ENCODE data around the gene ZBTB7B.
A peak's percentile ranks its signal among the peaks of the same experiment; 100 is the strongest.

Gene ZBTB7B

GRCh38 chr1:155037851-155038441 lies 35.3 kb downstream of the ZBTB7B start:
- ChIA-PET CTCF (interaction anchor here (0.8 to 7.4 kb wide), 8 partner anchors 11 to 47 kb away, joined by 3 to 38 read pairs (median 4); partner anchors contain the start of gene ADAM15), POLR2A (interaction anchor here (0.7 to 0.8 kb wide), 2 partner anchors 412 to 479 kb away, joined by 4 to 7 read pairs; no protein-coding TSS in a partner anchor)
- no peaks in the 10 kb centered on the region for H3K4me1 ChIP-seq (ENCODE audit: control insufficient read depth, insufficient read depth, low read length)
- H3K4me3 ChIP-seq (ENCODE audit: low read depth, low read length), result no peak overlapping the region
- H3K27ac ChIP-seq (ENCODE audit: extremely low read depth, low read depth, low read length), result no peak overlapping the region
- H3K9me3 ChIP-seq (ENCODE audit: control insufficient read depth, insufficient read depth, low read depth, low read length), result no peaks in the 10 kb centered on the region
- TF ChIP-seq ZNF121 (tag by site-specific recombination; IDR thresholded peaks at IDR 0.05), result no peak
- no peak for TF ChIP-seq GLIS1 (tag by site-specific recombination; IDR thresholded peaks at IDR 0.05)
- TF ChIP-seq ZNF37A (tag by site-specific recombination; IDR thresholded peaks at IDR 0.05), result no peak
- TF ChIP-seq ZNF654 (tag by site-specific recombination; IDR thresholded peaks at IDR 0.05; ENCODE audit: low read depth), result no peak
- no peak for TF ChIP-seq ZNF202 (tag by site-specific recombination; IDR thresholded peaks at IDR 0.05; ENCODE audit: borderline replicate concordance)
- TF ChIP-seq OSR2 (tag by site-specific recombination; IDR thresholded peaks at IDR 0.05), result no peak
- peak; percentile 64 for TF ChIP-seq ZFHX2 (tag by site-specific recombination; conservative IDR thresholded peaks at IDR 0.05)
- no peak for TF ChIP-seq ZBTB20 (tag by site-specific recombination; IDR thresholded peaks at IDR 0.05)
- no peak for TF ChIP-seq ZBTB6 (tag by site-specific recombination; IDR thresholded peaks at IDR 0.05)
- TF ChIP-seq KLF7 (tag by site-specific recombination; IDR thresholded peaks at IDR 0.05; ENCODE audit: borderline replicate concordance), result no peak
- TF ChIP-seq ZBTB11 (tag by site-specific recombination; conservative IDR thresholded peaks at IDR 0.05; ENCODE audit: low read depth), result no peak
- TF ChIP-seq PRDM10 (tag by site-specific recombination; IDR thresholded peaks at IDR 0.05), result no peak
- TF ChIP-seq ZNF133 (tag by site-specific recombination; IDR thresholded peaks at IDR 0.05), result no peak
- TF ChIP-seq ZNF513 (tag by site-specific recombination; IDR thresholded peaks at IDR 0.05), result no peak
- no peak for TF ChIP-seq ZNF324 (tag by site-specific recombination; IDR thresholded peaks at IDR 0.05)
- no peak for TF ChIP-seq ZNF157 (tag by site-specific recombination; IDR thresholded peaks at IDR 0.05)
- TF ChIP-seq EGR2 (tag by site-specific recombination; IDR thresholded peaks at IDR 0.05; ENCODE audit: low read depth), result peak; percentile 63
- H3K36me3 ChIP-seq (ENCODE audit: control insufficient read depth in 2 of 2, insufficient read depth in 1 of 2, low read length in 2 of 2), result no peaks in the 10 kb centered on the region

Data from HEK293 (cell line).